ENCODE results near the gene SAXO1.

The SAXO1 gene

DNA sequence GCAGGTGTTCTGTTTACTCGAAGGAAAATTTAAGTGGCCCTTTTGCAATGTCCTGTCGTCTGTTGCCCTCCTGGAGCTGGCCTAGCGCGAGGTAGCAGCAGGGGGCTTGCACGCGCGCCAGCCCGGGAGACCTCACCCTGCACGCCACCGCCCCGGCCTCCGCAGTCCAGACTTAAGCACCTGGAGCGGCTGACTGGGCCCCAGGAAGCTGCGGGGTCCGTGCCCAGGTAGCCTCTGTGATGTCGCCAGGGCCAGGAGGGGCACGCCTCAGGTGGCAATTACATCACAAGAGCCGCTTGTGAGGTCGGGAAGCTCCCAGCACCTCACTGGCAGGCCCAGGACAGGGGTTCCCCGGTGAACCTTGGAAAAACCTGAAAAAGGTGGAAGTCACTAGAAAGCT is at the start of gene SAXO1:
Gene SAXO1, minus strand, starts transcription at position 195 of the 400 bp plus-strand sequence. CDS start 301 bp downstream, outside the sequence.
- no peak within 1 kb of the TSS for H3K27ac Mint-ChIP-seq
- H3K27me3 Mint-ChIP-seq (ENCODE audit: low read depth) = peaks cover 9% of the 10 kb centered on the region
- H3K36me3 Mint-ChIP-seq (ENCODE audit: low read depth) = peaks cover 7% of the 10 kb centered on the region
- peaks cover 14% of the 10 kb centered on the region for H3K9me3 Mint-ChIP-seq
- H3K4me1 Mint-ChIP-seq = peaks cover 14% of the 10 kb centered on the region
- H3K4me3 Mint-ChIP-seq = no peak within 1 kb of the TSS
- no peak for TF ChIP-seq CTCF (IDR thresholded peaks at IDR 0.05; ENCODE audit: unreplicated experiment in 3 of 3)

DNA sequence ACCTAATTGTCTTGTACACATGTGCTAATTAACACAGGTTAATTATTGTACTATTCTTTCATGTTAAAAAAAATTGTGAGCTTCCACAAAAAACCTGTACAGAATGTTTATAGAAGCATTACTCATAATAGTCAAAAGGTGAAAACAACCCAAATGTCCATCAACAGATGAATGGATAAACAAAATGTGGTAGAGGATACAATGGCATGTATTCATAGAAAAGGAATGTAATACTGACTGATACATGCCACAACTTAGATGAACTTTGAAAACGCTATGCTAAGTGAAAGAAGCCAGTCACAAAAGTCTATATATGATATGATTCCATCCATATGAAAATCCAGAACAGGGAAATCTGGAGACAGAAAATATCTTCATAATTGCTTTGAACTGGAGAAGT is 41.8 kb upstream of the SAXO1 start:
- Mint-ChIP-seq H3K9me3 (peaks cover 3% of the 10 kb centered on the region), H3K36me3 (ENCODE audit: low read depth) (peaks cover 61% of the 10 kb centered on the region), H3K27me3 (ENCODE audit: low read depth) (no peaks in the 10 kb centered on the region), H3K27ac (no peak overlapping the region), H3K4me3 (no peak overlapping the region), H3K4me1 (no peaks in the 10 kb centered on the region)
- TF ChIP-seq CTCF (IDR thresholded peaks at IDR 0.05; ENCODE audit: unreplicated experiment in 3 of 3) = no peak

DNA sequence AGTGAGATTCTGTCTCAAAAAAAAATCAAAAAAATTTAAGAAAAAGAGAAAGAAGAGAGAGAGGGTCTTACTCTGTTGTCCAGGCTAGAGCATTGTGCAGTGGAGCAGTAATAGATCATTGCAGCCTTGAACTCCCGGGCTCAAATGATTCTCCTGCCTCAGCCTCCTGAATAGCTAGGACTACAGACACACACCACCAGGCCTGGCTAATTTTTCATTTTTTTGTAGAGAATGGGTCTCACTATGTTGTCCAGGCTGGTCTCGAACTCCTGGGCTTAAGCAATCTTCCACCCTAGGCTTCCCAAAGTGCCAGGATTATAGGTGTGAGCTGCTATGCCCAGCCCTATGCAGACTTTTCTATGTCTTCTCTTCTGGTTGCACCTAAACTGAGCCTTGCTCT is 41.2 kb upstream of the SAXO1 start:
- TF ChIP-seq CTCF (IDR thresholded peaks at IDR 0.05; ENCODE audit: unreplicated experiment in 3 of 3) = no peak
- H3K36me3 Mint-ChIP-seq (ENCODE audit: low read depth) = peaks cover 65% of the 10 kb centered on the region
- no peak overlapping the region for H3K27ac Mint-ChIP-seq
- no peaks in the 10 kb centered on the region for H3K4me1 Mint-ChIP-seq
- H3K27me3 Mint-ChIP-seq (ENCODE audit: low read depth) = no peaks in the 10 kb centered on the region
- H3K9me3 Mint-ChIP-seq = peaks cover 3% of the 10 kb centered on the region
- H3K4me3 Mint-ChIP-seq = no peak overlapping the region

GRCh38 chr9:19057033-19057432 is 24.0 kb upstream of the SAXO1 start:
- H3K27ac Mint-ChIP-seq = no peak overlapping the region

GRCh38 chr9:19050637-19051591 is 17.9 kb upstream of the SAXO1 start:
- peak overlapping the region; percentile 95 to 100 (median 99) for H3K27ac Mint-ChIP-seq
- TF ChIP-seq CTCF (IDR thresholded peaks at IDR 0.05; ENCODE audit: unreplicated experiment in 3 of 3) = no peak
- peaks cover 7% of the 10 kb centered on the region for H3K36me3 Mint-ChIP-seq (ENCODE audit: low read depth)
- no peaks in the 10 kb centered on the region for H3K27me3 Mint-ChIP-seq (ENCODE audit: low read depth)
- H3K4me3 Mint-ChIP-seq = peak overlapping the region; percentile 94 to 99 (median 96)
- peaks cover 39% of the 10 kb centered on the region for H3K4me1 Mint-ChIP-seq
- no peaks in the 10 kb centered on the region for H3K9me3 Mint-ChIP-seq

More at GRCh38 chr9:19057033-19057432, 24.0 kb upstream of the SAXO1 start:
- H3K4me3 Mint-ChIP-seq = no peak overlapping the region
- H3K27me3 Mint-ChIP-seq (ENCODE audit: low read depth) = no peaks in the 10 kb centered on the region
- peaks cover 64% of the 10 kb centered on the region for H3K36me3 Mint-ChIP-seq (ENCODE audit: low read depth)
- H3K4me1 Mint-ChIP-seq = peaks cover 11% of the 10 kb centered on the region
- TF ChIP-seq CTCF (IDR thresholded peaks at IDR 0.05; ENCODE audit: unreplicated experiment in 3 of 3) = no peak
- no peaks in the 10 kb centered on the region for H3K9me3 Mint-ChIP-seq
